Activated T-helper 2 cell treated with anti-CD3 and anti-CD28 coated beads, Interferon-gamma antibody, Interleukin-2, Interleukin-4, amounts not matched to agents 10 μg/mL and 5 μg/mL and 100 μg/mL, durations not matched to agents 14 hours and 24 hours and 36 hours (primary cell): ENCODE measurements around the gene MADCAM1. TPM values are rescaled to one million over a fixed set of nuclear protein-coding genes. Genes with fewer than 3 reads are reported as not detected.

Experiments
- DNase-seq: peaks from one replicate; pipeline ENCODE4 v3.0.0; 2021; ENCODE audit warnings: low spot score
- H3K27ac Mint-ChIP-seq: one replicate; pipeline ENCODE4 v1.8.0; 2021; ENCODE audit warnings: mixed read lengths
- H3K27me3 Mint-ChIP-seq: one replicate; pipeline ENCODE4 v1.8.0; 2021; ENCODE audit warnings: low read depth, mixed read lengths
- H3K36me3 Mint-ChIP-seq: one replicate; pipeline ENCODE4 v1.8.0; 2021; ENCODE audit warnings: low read depth, mixed read lengths
- H3K4me1 Mint-ChIP-seq: one replicate; pipeline ENCODE4 v1.8.0; 2021; ENCODE audit warnings: low read depth, mixed read lengths
- H3K4me3 Mint-ChIP-seq: one replicate; pipeline ENCODE4 v1.8.0; 2021; ENCODE audit warnings: low read depth, mild to moderate bottlenecking, moderate library complexity, mixed read lengths
- H3K9me3 Mint-ChIP-seq: one replicate; pipeline ENCODE4 v1.8.0; 2021; ENCODE audit warnings: mixed read lengths
- intact Hi-C: fragments of 100-400 bp; cut with micrococcal nuclease; formaldehyde crosslinking; loops from one replicate; pipeline ENCODE4 v1.15.1; 2023
- total RNA-seq: library from RNA; stranded (reverse); gene quantifications from 2 replicates; pipeline ENCODE4 v1.2.3, GENCODE V29; 2022

The MADCAM1 gene
- total RNA-seq, 1 donor from 2014 or later = 0.21 TPM

DNA sequence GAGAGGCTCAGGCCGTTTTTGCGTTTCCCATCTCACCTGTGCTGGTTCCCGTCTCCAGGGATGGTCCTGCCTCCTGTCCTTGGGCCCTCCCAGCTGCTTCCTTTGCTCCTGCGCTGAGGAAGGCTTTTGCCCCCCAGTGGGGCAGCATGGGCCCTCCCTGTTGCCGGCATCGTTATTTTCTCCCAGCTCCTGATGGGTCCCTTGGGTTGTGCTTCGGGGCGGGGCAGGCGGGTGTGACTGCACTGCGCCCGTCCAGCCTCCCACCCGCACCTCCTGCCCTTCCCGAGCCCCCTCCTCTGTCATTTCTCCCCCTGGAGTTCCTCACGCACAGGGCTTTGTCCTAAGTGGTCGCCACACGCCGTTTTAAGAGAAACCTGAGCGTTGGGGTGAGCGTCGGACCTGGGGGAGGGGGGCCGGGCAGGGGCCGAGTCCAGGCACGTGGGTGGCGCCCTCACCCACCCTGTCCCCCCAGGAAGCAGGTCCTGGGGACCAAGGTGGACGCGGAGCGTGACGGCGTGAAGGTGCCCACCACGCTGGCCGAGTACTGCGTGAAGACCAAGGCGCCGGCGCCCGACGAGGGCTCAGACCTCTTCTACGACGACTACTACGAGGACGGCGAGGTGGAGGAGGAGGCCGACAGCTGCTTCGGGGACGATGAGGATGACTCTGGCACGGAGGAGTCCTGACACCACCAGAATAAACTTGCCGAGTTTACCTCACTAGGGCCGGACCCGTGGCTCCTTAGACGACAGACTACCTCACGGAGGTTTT lies 44.8 kb downstream of the MADCAM1 start:
- Mint-ChIP-seq H3K4me1 (peaks cover 9% of the 10 kb centered on the region), H3K27me3 (no peaks in the 10 kb centered on the region), H3K9me3 (no peaks in the 10 kb centered on the region), H3K27ac (no peak overlapping the region), H3K36me3 (peaks cover 15% of the 10 kb centered on the region), H3K4me3 (no peak overlapping the region)
- DNase-seq = no peak
- intact Hi-C loops = no loop called here

DNA sequence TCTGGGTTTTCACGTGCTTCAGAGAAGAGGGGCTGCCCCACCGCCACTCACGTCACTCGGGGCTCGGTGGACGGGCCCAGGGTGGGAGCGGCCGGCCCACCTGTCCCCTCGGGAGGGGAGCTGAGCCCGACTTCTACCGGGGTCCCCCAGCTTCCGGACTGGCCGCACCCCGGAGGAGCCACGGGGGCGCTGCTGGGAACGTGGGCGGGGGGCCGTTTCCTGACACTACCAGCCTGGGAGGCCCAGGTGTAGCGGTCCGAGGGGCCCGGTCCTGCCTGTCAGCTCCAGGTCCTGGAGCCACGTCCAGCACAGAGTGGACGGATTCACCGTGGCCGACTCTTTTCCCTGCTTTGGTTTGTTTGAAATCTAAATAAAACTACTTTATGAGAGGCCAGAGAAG lies 45.4 kb downstream of the MADCAM1 start:
- intact Hi-C loops = no loop called here
- no peaks in the 10 kb centered on the region for H3K9me3 Mint-ChIP-seq
- H3K27me3 Mint-ChIP-seq = no peaks in the 10 kb centered on the region
- H3K4me3 Mint-ChIP-seq = no peak overlapping the region
- H3K4me1 Mint-ChIP-seq = peaks cover 9% of the 10 kb centered on the region
- H3K27ac Mint-ChIP-seq = no peak overlapping the region
- H3K36me3 Mint-ChIP-seq = peaks cover 15% of the 10 kb centered on the region
- no peak for DNase-seq

DNA sequence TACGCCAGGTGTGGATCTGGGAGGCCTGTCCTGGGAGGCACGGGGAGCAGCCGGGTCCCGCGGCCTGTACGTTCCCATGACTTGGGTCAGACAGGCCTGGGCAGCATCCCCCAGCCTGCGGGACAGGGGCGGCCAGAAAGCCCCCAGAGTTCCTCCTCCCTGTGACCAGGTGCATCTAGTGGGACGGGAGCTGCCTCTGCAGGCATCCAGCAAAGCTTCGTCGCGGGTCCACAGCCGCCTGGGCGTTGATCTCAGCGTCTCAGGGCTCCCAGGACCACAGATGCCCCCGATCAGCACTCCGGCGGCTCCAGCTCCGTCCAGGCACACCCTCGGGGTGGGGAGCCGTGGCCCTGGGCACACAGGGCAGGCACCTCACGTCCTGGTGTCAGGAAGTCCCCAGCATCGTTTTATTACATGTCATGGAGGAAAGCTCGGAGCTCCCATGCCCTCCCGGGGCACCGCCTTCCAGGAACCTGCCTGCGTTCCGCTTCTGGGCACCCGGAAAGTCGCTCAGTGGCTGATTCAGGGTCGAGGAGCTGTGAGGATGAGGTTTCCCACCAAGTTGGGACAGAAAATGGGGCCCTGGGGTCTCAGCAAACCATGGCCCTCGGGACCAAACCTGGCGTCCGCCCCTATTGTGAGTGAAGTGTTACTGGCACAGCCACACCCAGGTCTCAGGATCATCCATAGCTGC lies 46.0 kb downstream of the MADCAM1 start:
- DNase-seq = no peak
- Mint-ChIP-seq H3K27ac (no peak overlapping the region), H3K9me3 (no peaks in the 10 kb centered on the region), H3K36me3 (peaks cover 15% of the 10 kb centered on the region), H3K4me1 (peaks cover 9% of the 10 kb centered on the region), H3K27me3 (no peaks in the 10 kb centered on the region), H3K4me3 (no peak overlapping the region)
- intact Hi-C loops = no loop called here

DNA sequence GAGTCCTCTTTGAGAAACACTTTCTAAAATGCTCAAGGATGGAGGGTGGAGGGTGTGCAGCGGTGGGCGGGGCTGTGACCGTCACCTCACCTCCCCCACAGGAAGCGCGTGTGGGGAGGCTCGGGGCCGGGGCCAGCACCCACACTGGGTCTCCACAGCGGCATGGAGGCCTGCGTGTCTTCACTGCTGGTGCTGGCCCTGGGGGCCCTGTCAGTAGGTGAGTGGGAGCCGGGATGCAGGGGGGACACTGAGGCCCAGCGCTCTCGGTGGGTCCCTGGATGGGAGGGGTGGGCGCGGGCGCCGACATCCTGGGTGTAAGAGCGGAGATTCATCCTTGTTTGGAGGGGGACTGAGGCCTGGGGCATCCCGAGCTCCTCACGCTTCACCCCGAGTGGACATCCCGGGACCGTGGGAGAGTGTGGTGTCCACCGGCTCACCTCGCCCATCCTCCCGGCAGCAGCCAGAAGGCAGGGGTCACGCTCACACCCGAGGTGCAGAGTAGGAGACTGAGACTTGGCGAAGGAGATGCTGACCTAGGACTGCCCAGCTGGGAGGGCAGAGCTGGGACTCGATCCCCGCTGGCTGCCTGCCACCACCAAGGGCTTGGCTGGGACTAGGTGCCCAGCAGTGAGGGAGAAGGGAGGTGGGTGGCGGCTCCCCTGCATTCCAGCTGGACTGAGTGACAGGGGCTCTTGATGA lies 47.8 kb downstream of the MADCAM1 start, which contains the start of gene GZMM:
Gene GZMM (plus strand): TSS at position 144 of the 699 bp plus-strand sequence. CDS start 19 bp downstream, at position 163.
- Mint-ChIP-seq H3K27me3 (no peaks in the 10 kb centered on the region), H3K4me1 (peaks cover 9% of the 10 kb centered on the region), H3K36me3 (peaks cover 11% of the 10 kb centered on the region), H3K9me3 (no peaks in the 10 kb centered on the region), H3K27ac (peak within 1 kb of the TSS; percentile 80), H3K4me3 (peak within 1 kb of the TSS; percentile 79)
- intact Hi-C loops = no loop called here
- peak; percentile 67 for DNase-seq

DNA sequence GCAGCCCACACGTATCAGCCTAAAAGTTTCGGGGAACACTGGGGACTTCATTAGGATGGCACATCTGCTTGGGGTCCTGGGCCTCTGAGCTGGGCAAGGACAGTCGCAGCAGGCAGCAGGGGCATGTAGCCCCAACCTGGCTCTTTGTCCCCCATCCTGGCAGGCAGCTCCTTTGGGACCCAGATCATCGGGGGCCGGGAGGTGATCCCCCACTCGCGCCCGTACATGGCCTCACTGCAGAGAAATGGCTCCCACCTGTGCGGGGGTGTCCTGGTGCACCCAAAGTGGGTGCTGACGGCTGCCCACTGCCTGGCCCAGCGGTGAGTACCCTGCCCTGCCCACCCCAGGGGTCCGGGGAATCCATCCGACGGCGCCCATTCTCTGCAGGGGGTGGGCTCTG lies 50.8 kb downstream of the MADCAM1 start:
- Mint-ChIP-seq H3K27me3 (no peaks in the 10 kb centered on the region), H3K27ac (no peak overlapping the region), H3K4me1 (peaks cover 9% of the 10 kb centered on the region), H3K4me3 (no peak overlapping the region), H3K9me3 (no peaks in the 10 kb centered on the region), H3K36me3 (peaks cover 11% of the 10 kb centered on the region)
- DNase-seq = no peak
- intact Hi-C loops = no loop called here

DNA sequence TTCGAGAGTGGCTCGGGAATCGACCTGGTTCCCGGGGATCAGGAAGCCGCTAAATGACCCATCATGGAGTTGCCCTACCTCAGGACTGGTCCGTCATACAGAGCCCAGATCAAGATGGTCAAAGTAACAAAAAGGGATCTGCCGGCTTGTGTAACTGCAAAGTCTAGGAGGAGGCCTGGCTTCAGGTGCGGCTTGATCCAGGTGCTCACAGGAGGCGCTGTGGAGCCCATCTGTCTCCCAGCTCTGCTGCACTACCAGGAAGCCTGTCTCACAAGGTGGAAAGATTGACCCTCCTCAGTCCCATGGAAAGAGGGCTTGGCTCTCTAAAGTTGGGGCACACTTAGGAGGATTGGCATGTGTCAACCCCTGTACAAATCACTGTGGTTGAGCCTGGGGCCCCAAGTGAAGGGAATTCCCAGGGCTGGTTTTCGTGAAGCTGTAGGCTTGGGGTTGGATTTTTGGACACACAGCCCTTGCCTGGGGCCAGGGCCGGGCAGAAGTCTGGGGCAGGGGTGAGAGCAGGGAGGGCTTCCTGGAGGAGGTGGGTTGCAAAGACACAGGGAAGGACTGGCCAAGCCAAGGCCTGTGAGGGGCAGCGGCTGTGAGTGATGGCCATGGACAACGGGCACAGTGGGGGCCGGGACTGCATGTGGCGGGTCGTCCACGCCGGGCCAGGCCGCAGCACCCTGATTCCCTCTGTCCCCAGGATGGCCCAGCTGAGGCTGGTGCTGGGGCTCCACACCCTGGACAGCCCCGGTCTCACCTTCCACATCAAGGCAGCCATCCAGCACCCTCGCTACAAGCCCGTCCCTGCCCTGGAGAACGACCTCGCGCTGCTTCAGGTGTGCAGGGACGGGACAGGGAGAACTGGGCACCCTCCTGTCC lies 51.8 kb downstream of the MADCAM1 start:
- Mint-ChIP-seq H3K27me3 (no peaks in the 10 kb centered on the region), H3K4me3 (no peak overlapping the region)
- intact Hi-C loops = no loop called here

DNA sequence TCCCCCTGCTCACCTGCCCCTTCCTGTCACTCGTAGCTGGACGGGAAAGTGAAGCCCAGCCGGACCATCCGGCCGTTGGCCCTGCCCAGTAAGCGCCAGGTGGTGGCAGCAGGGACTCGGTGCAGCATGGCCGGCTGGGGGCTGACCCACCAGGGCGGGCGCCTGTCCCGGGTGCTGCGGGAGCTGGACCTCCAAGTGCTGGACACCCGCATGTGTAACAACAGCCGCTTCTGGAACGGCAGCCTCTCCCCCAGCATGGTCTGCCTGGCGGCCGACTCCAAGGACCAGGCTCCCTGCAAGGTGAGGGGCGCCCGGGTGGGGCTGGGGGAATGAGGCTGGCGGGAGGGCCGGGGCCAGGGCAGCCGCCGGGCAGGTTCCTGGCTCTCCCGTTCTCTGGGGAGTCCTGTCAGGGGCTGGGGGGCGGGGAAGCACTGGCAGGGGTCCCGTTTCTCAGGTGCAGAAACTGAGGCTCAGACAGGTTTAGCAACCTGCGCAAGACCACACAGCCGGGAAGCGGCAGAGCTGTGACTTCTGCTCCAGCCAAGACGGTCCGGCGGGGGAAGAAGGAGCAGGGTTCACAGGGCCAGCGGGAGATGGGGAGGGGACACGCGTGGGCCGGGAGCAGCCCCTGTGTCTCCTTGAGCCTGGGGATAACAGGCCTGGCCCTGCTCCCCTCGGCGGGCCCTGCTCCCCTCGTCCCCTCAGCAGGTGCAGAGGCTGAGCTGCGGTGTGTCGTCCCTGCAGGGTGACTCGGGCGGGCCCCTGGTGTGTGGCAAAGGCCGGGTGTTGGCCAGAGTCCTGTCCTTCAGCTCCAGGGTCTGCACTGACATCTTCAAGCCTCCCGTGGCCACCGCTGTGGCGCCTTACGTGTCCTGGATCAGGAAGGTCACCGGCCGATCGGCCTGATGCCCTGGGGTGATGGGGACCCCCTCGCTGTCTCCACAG lies 52.9 kb downstream of the MADCAM1 start:
- H3K9me3 Mint-ChIP-seq = no peaks in the 10 kb centered on the region
- H3K4me3 Mint-ChIP-seq = no peak overlapping the region
- peaks cover 8% of the 10 kb centered on the region for H3K36me3 Mint-ChIP-seq
- no peak overlapping the region for H3K27ac Mint-ChIP-seq
- H3K27me3 Mint-ChIP-seq = no peaks in the 10 kb centered on the region
- intact Hi-C loops = no loop called here
- no peak for DNase-seq
- peaks cover 6% of the 10 kb centered on the region for H3K4me1 Mint-ChIP-seq

More for the DNA sequence above, 51.8 kb downstream of the MADCAM1 start:
- Mint-ChIP-seq H3K27ac (no peak overlapping the region), H3K9me3 (no peaks in the 10 kb centered on the region), H3K36me3 (peaks cover 11% of the 10 kb centered on the region), H3K4me1 (peaks cover 8% of the 10 kb centered on the region)
- no peak for DNase-seq

DNA sequence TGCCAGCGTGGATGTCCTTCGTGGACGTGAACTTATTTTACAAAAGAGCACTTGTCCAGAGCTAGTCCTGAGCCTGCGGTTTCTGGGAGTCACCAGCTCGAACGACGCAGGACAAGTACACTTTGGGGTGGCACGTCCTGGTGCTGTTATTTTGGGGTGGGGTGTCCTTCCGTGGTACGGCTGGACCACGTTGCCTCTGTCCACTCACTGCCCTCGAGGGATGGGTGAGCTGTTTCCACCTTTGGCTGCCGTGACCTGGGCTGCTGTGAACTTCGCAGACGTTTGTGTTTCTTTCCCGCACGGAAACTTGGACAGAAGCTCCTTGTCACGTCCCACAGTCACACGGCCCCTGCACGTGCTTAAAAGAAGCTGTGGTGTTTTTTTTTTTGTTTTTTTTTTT lies 58.5 kb downstream of the MADCAM1 start:
- Mint-ChIP-seq H3K27ac (no peak overlapping the region), H3K4me1 (no peaks in the 10 kb centered on the region), H3K36me3 (no peaks in the 10 kb centered on the region), H3K27me3 (no peaks in the 10 kb centered on the region), H3K4me3 (no peak overlapping the region), H3K9me3 (no peaks in the 10 kb centered on the region)
- intact Hi-C loops = no loop called here
- no peak for DNase-seq

Other genes starting within 250 kb of the MADCAM1 start
- gene PLPP2, start 205.1 kb upstream of the MADCAM1 start, total RNA-seq = not detected in 2 replicates
- 29.2 and 30.5 TPM in 2 replicates for gene MIER2, start 151.7 kb upstream of the MADCAM1 start, total RNA-seq
- gene C2CD4C, start 87.3 kb upstream of the MADCAM1 start, total RNA-seq = 0.14 and 0.23 TPM in 2 replicates
- gene SHC2, start 35.5 kb upstream of the MADCAM1 start, total RNA-seq = not detected in 2 replicates
- 13.6 and 15.7 TPM in 2 replicates for gene TPGS1, start 11.0 kb downstream of the MADCAM1 start, total RNA-seq
- 53.7 and 55.7 TPM in 2 replicates for gene CDC34, start 35.3 kb downstream of the MADCAM1 start, total RNA-seq
- 29.9 and 31.8 TPM in 2 replicates for gene GZMM, start 47.6 kb downstream of the MADCAM1 start, total RNA-seq
- 300 and 304 TPM in 2 replicates for gene BSG, start 76.1 kb downstream of the MADCAM1 start, total RNA-seq
- gene HCN2, start 93.4 kb downstream of the MADCAM1 start, total RNA-seq = 0.52 and 0.64 TPM in 2 replicates
- 90.1 and 94.7 TPM in 2 replicates for gene POLRMT, start 137.1 kb downstream of the MADCAM1 start, total RNA-seq
- gene FGF22, start 143.4 kb downstream of the MADCAM1 start, total RNA-seq = not detected in 2 replicates
- gene RNF126, start 166.7 kb downstream of the MADCAM1 start, total RNA-seq = 83.2 and 89.4 TPM in 2 replicates
- 6.9 and 8.0 TPM in 2 replicates for gene FSTL3, start 179.9 kb downstream of the MADCAM1 start, total RNA-seq
- gene PRSS57, start 199.0 kb downstream of the MADCAM1 start, total RNA-seq = not detected in 2 replicates
- gene PALM, start 212.4 kb downstream of the MADCAM1 start, total RNA-seq = not detected in 2 replicates